ENCODE measurements around the gene PNLIP.

The PNLIP gene

GRCh38 chr10:116567335-116567734 is 21.6 kb downstream of the PNLIP start:
- in situ Hi-C loops (cut with MboI; ENCODE audit: low sequenced_read_pairs), result no loop called here

- in situ Hi-C loops (cut with MboI; ENCODE audit: low sequenced_read_pairs), result no loop called here
These were observed 29.1 kb downstream of the PNLIP start for GRCh38 chr10:116574797-116575196.

- in situ Hi-C loops (cut with MboI; ENCODE audit: low sequenced_read_pairs), result no loop called here
These were observed 42.3 kb downstream of the PNLIP start for GRCh38 chr10:116587878-116588591.

GRCh38 chr10:116588995-116589394 is 43.3 kb downstream of the PNLIP start:
- in situ Hi-C loops (cut with MboI; ENCODE audit: low sequenced_read_pairs), result no loop called here

GRCh38 chr10:116589926-116590325 is 44.2 kb downstream of the PNLIP start:
- in situ Hi-C loops (cut with MboI; ENCODE audit: low sequenced_read_pairs), result no loop called here

GRCh38 chr10:116590590-116591444 is 45.1 kb downstream of the PNLIP start, which contains the start of gene PNLIPRP1:
PNLIPRP1 (plus strand) TSS chr10:116590959; CDS start chr10:116591130, 171 bp downstream.
- in situ Hi-C loops (cut with MboI; ENCODE audit: low sequenced_read_pairs), result no loop called here

- in situ Hi-C loops (cut with MboI; ENCODE audit: low sequenced_read_pairs), result no loop called here
These were observed 47.5 kb downstream of the PNLIP start for GRCh38 chr10:116593139-116593740.

- in situ Hi-C loops (cut with MboI; ENCODE audit: low sequenced_read_pairs), result no loop called here
These were observed 48.8 kb downstream of the PNLIP start for GRCh38 chr10:116594525-116595035.

- in situ Hi-C loops (cut with MboI; ENCODE audit: low sequenced_read_pairs), result no loop called here
These were observed 50.3 kb downstream of the PNLIP start for GRCh38 chr10:116596062-116596461.

- in situ Hi-C loops (cut with MboI; ENCODE audit: low sequenced_read_pairs), result no loop called here
These were observed 51.8 kb downstream of the PNLIP start for GRCh38 chr10:116597543-116597942.

- in situ Hi-C loops (cut with MboI; ENCODE audit: low sequenced_read_pairs), result no loop called here
These were observed 52.6 kb downstream of the PNLIP start for GRCh38 chr10:116598329-116598728.

- in situ Hi-C loops (cut with MboI; ENCODE audit: low sequenced_read_pairs), result no loop called here
These were observed 54.3 kb downstream of the PNLIP start for GRCh38 chr10:116599991-116600390.

GRCh38 chr10:116602648-116603400 is 57.1 kb downstream of the PNLIP start:
- in situ Hi-C loops (cut with MboI; ENCODE audit: low sequenced_read_pairs), result no loop called here

GRCh38 chr10:116606061-116606483 is 60.3 kb downstream of the PNLIP start:
- in situ Hi-C loops (cut with MboI; ENCODE audit: low sequenced_read_pairs), result no loop called here

- in situ Hi-C loops (cut with MboI; ENCODE audit: low sequenced_read_pairs), result no loop called here
These were observed 61.6 kb downstream of the PNLIP start for GRCh38 chr10:116607336-116607735.

GRCh38 chr10:116608686-116609594 is 63.2 kb downstream of the PNLIP start:
- in situ Hi-C loops (cut with MboI; ENCODE audit: low sequenced_read_pairs), result no loop called here

GRCh38 chr10:116610443-116611152 is 64.9 kb downstream of the PNLIP start:
- in situ Hi-C loops (cut with MboI; ENCODE audit: low sequenced_read_pairs), result no loop called here

- in situ Hi-C loops (cut with MboI; ENCODE audit: low sequenced_read_pairs), result no loop called here
These were observed 65.4 kb downstream of the PNLIP start for GRCh38 chr10:116611153-116611545.

All from hTERT RPE-1 (cell line).